NCI-H345 (cell line): ENCODE data around the gene UNC5A.

ENCODE experiments used
- DNase-seq: peaks from one replicate; lab custom pipeline; 2025; lab: John Stamatoyannopoulos, UW

The UNC5A gene

GRCh38 chr5:176879663-176880361 is 69.5 kb downstream of the UNC5A start:
- no peak for DNase-seq

DNA sequence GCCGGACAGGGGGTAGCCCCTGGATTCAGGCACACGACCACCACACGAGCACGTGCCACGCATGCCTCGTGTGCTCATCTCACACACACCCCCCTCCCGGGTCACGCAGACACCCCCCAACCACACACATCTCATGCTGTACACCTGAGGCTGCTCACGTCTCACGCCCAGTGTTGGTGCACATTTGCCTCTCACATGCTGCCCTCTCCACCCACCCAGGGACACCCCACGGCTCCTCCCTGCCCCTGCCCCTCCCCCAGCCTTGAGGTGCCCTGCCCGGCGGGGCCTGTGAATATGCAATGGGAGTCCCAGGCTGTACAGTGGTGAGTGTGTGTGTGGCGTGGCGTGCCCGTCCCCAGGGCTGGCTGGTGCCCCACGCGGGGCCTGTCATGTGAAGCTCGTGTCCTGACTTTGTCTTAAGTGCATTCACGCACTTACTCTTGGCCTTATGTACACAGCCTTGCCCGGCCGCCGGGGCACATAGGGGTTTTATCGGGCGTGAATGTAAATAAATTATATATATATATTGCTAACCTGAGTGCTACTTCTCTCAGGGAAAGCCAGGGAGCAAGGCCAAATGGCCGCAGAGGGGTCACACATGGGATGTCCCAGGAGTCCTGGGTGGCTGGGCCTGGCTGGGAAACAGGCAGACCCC is 70.1 kb downstream of the UNC5A start:
- DNase-seq = no peak

GRCh38 chr5:176881021-176881749 is 70.8 kb downstream of the UNC5A start:
- no peak for DNase-seq

DNA sequence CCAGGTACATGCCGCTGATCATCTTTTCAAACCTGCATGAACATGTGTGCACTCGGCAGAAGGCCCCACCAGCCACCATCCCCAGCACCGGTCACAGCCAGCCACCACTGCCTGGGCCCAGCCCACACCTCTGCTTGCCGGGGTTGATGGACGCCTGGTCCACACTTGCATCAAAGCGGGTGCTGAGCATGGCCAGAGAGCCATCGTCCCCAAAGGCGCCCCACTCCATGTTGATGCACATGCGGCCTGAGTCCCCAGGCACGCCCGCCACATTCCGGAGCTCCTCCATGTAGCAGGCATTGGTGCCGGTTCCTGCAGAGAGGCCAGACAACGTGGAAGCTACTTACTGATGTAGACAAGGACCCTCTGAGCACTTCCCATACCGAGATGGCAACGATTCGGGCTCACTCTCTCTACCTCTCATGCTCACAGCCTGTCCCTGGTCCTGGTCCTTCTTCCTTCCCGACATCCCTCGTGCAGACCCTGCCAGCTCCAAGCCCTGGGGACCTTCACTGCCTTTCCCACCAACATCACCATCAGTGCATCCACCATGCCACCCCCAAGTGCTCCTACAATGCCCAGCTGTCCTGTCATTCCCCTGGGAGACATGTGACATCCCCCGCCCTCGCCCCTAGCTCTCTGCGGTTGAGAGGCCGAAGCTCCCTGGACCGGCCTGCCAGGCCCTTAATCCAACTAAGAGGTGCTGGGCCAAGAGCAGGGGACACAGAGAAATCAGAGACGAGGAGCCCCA is 71.6 kb downstream of the UNC5A start:
- no peak for DNase-seq

- no peak for DNase-seq
Observed at GRCh38 chr5:176882567-176882903, 72.2 kb downstream of the UNC5A start.

- DNase-seq = no peak
Observed at GRCh38 chr5:176883700-176884570, 73.6 kb downstream of the UNC5A start.

DNA sequence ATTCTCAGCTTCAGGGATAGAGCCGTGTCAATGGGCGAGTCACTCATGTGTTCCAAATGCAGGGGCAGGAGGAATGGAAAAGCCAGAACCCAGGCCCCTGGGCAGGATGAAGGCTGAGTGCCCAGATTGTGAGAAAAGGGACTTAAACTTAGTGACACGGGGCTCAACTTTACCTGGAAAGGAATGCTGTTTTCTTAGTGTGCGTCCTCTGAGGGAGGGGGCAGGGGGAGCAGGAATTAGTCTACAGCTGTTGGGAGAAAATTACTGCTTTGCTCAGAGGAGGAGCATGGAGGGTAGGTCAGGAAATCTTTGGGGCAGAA is 74.2 kb downstream of the UNC5A start:
- no peak for DNase-seq

DNA sequence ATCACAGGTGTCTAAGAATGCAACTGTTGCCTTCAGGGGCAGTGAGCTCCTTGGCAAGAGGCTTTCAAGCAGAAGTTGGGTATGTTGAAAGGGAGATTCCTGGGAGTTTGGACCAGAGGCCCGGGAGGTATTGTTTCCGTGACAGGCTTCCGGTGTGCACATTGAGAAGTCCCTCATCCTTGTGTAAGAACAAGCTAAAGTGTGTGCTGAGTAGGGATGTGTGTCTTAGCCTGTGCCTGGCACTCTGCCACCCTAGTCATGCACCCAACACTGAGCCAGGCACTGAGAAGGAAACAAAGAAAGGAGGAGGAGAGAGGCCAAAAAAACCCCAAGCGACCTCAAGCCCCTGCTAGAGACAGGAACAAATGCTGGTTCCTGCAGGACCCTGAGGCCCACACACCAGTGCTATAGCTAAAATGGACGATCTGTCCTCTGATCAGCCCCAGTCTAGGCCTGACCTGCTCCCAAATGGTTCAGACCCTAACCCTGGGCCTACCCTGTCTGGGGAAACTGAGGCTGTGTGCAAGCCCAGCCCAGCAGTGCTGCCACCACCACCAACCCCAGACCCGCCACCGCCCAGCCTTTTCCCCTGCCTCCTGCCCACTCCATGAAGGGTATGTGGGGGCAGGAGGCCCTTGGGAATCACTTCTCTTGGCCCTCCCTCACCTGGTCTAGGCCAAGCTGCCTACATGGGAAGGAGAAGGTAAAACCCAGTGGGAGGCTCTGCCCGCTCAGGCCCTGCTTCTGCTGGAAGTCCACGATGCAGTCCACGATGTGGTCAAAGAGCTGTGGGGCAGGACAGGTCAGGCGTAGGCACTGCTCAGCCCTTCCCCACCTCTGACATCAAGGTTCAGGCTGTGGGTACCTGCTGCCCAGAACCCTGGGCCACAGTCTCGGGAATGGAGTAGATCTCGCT is 76.2 kb downstream of the UNC5A start:
- DNase-seq = no peak

DNA sequence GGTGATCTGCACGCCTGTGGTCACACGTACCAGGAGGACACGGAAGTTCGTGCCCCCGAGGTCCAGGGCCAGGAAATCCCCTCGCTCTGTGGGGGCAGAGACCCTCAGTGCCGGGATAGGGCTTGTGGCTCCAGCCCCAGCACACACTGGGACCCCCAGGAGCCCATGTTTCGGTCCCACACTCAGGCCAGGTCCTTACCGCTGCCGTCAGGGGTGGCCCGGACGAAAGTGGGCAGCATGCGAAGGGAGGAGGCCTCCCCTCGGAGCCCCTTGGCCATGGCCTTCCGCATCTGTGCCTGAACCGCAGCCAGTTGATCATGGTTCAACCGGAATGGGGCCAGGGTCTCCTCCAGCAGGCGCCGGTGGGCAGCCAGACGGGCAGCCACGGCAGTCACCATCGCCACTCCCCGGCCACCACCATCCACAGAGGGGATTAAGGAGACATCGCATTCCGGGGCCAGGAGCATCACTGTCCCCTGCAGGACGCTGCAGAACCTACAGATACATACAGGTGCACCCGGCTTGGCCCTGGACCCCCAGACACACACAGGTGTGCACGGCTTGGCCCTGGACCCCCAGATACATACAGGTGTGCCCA is 77.0 kb downstream of the UNC5A start:
- DNase-seq = no peak

DNA sequence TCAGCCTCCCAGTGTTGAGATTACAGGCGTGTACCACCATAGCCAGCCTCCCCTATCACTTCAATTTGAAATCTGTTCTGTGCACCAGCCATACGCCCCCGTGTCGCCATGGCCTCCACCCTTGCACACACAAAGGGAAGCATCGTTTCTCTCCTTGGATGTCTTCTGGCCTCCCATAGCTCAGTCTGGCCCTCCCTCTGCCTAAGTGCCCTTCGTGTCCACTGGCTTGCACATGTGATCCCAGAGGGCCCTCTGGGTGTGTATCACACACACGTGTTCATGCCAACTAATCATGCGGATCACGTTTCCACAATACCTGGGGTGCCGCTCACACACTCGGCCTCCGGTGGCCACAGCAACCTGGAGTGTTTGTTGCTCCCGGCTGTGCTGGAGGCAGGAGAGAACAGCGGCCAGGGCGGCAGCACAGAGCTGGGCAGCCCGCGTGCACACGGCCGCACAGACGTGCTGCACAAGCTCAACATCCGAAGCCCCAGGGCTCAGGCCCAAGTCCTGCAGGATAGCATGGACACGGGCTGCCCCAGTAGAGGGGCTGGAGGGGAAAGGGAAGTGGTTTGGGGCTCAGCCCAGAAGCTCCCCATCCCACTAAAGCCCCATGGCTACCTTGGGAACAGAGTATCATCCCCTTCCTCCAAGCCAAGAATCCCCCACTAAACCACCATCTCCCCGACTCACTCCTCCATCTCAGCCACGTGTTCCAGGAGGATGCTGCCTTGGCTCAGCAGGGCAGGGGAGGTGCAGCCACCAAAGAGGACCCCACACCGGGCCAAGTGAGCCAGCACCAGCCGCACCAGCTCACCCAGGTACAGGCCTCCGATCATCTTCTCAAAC is 77.9 kb downstream of the UNC5A start:
- peak; percentile 22 for DNase-seq

GRCh38 chr5:176888865-176889165 is 78.5 kb downstream of the UNC5A start:
- no peak for DNase-seq

DNA sequence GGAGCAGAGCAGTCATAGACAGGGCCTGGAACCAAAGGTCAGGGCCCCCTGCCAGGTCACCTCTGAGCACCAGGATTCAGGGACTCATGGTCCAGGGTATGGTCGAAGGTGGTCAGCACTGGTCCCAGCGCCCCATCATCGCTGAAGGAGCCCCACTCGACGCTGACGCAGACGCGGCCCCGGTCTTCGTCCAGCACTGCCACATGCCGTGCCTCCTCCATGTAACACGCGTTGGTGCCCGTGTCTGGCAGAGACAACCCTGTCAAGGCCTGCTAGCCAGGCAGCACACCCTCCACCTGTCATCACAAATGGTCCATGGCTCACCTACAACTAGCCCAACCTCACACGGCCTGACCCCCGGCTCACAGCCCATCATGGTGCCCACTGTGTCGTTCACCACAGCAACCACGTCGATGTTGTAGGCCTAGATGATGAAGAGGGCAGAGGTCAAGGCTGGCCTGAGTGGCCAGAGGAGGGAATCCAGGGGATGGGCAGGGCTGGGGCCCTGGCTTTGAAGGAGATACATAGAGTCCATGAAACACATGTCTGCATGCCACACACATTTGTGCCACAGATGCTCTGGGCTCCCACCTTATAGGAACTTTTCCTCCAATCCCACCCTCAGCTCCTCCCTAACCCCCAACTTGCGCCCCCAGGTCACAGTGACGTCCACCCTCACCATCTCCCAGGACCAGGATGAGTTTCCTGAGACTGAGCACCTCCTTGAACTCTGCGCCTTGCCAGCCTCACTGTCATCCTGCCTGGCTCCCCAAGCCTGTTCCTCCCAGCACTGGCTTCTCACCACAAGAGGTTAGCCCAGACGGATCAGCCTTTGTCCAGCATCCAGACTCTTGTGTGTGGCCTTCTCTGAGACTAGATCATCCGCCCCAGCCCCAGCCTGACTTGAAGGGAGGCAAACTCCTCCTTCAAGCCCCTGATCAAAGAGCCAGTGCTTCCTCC is 79.2 kb downstream of the UNC5A start:
- no peak for DNase-seq

DNA sequence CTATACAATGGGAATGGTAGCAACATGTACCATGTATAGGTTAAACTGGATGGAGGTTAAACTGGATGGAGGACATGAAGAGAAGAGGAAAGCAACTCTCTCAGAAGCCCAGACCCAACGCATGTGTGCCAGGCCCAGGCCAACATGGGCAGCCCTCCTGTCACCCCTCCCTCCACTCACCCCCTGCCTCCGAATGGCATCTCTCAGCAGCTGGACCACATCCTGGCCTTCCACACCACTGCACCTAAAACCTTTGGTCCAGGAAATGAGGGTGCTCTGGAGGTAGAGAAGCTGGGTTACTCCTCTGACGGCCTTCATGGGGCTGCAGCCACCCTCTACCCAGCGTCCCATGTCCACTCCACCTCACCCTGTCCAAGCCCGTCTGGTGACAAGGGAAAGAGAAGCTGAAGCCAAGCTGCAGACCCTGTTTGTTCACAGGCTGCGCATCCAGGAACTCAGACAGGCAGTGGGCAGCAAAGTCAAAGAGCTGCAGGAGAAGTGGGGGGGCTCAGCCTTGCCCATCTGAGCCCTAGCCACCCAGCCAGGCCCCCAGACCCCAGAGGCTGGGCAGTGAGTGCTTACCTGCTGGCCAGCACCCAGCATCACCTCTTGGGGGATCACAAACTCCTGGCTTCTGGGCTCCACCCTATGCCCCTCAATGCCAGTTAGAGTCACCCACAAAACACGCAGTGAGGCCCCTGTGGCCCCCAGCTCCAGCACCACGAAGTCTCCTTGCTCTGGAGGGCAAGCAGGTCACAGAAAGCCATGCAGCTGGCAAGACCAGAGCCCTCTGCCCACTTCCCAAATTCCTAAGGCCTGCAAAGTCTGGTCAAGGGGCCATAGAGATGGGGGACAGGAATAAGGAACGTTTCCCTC is 80.3 kb downstream of the UNC5A start:
- DNase-seq = no peak

- no peak for DNase-seq
Observed at GRCh38 chr5:176891331-176891958, 81.1 kb downstream of the UNC5A start.

GRCh38 chr5:176892663-176893062 is 82.3 kb downstream of the UNC5A start:
- no peak for DNase-seq

- no peak for DNase-seq
Observed at GRCh38 chr5:176894298-176894697, 83.9 kb downstream of the UNC5A start.

DNA sequence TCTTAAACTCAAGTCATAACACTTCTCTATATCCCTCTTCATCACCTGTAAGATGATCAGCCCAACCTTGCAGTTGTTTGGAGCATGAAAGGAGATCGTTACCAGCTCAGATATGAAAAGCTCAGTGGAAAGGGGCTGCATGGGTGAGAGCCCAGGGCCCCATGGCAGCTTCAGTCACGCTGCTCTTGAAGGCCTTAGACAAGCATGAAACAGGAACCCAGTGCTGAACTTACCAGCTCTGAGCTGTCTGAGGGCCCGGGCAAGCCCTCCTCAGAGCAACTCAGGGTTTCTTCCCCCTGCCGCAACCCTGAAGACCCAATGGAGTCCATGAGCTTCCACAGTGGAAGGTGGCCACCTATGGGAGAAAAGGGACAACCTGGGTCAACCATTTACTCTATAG is 85.5 kb downstream of the UNC5A start:
- DNase-seq = no peak
